Fibroblast of gingiva (primary cell): ENCODE measurements around the gene ST6GAL1.
"Not testable (repeated sequence)": the region's sequence is repeated elsewhere in the genome, so short reads cannot be mapped to it uniquely, and the experiment has no call there.

Source experiments
- DNase-seq: peaks from one replicate; pipeline ENCODE4 v3.0.0-alpha.2; 2011; ENCODE audit warnings: low read depth

Gene ST6GAL1

GRCh38 chr3:187051724-187052366, 121.5 kb downstream of the ST6GAL1 start:
- no peak for DNase-seq

- DNase-seq = not testable (repeated sequence)
Measured at GRCh38 chr3:187052427-187052826, 122.1 kb downstream of the ST6GAL1 start.

- not testable (repeated sequence) for DNase-seq
Measured at GRCh38 chr3:187054433-187054832, 124.1 kb downstream of the ST6GAL1 start.

GRCh38 chr3:187057803-187058202, 127.5 kb downstream of the ST6GAL1 start:
- not testable (repeated sequence) for DNase-seq

- no peak for DNase-seq
Measured at GRCh38 chr3:187061748-187062147, 131.4 kb downstream of the ST6GAL1 start.

GRCh38 chr3:187062526-187063177, 132.3 kb downstream of the ST6GAL1 start:
- peak; percentile 94 for DNase-seq

- DNase-seq = no peak
Measured at GRCh38 chr3:187063286-187064121, 133.2 kb downstream of the ST6GAL1 start.

GRCh38 chr3:187064210-187065115, 134.1 kb downstream of the ST6GAL1 start:
- peak; percentile 35 for DNase-seq

- DNase-seq = peak; percentile 20
Measured at GRCh38 chr3:187066228-187066995, 136.1 kb downstream of the ST6GAL1 start.

- no peak for DNase-seq
Measured at GRCh38 chr3:187068787-187069186, 138.5 kb downstream of the ST6GAL1 start.

GRCh38 chr3:187069857-187070516, 139.7 kb downstream of the ST6GAL1 start:
- DNase-seq = no peak

- no peak for DNase-seq
Measured at GRCh38 chr3:187072102-187072501, 141.8 kb downstream of the ST6GAL1 start.

- DNase-seq = no peak
Measured at GRCh38 chr3:187072511-187072910, 142.2 kb downstream of the ST6GAL1 start.

GRCh38 chr3:187073581-187074098, 143.3 kb downstream of the ST6GAL1 start:
- no peak for DNase-seq

GRCh38 chr3:187074846-187075245, 144.5 kb downstream of the ST6GAL1 start:
- no peak for DNase-seq

- DNase-seq = no peak
Measured at GRCh38 chr3:187076297-187076696, 146.0 kb downstream of the ST6GAL1 start.

- no peak for DNase-seq
Measured at GRCh38 chr3:187077085-187077484, 146.8 kb downstream of the ST6GAL1 start.

GRCh38 chr3:187077537-187077936, 147.2 kb downstream of the ST6GAL1 start:
- no peak for DNase-seq

GRCh38 chr3:187079090-187080022, 149.0 kb downstream of the ST6GAL1 start:
- no peak for DNase-seq
